22Rv1 (cell line): ENCODE results near the gene TRPC4.

ENCODE experiments used
- CTCF ChIP-seq: fragments of 450-650 bp; IDR thresholded peaks from 2 replicates; pipeline ENCODE4 v1.5.1; 2017; ENCODE audit warnings: mild to moderate bottlenecking
- ZFX ChIP-seq: fragments of 450-650 bp; IDR thresholded peaks from 2 replicates; pipeline ENCODE4 v1.6.1; 2017; ENCODE audit warnings: antibody characterized with exemption, borderline replicate concordance

GRCh38 chr13:37918116-37918714 is 48.6 kb upstream of the TRPC4 start:
- TF ChIP-seq CTCF, result no peak
- no peak for TF ChIP-seq ZFX
